ENCODE results near the gene CKLF.
"Not testable (repeated sequence)": the region's sequence is repeated elsewhere in the genome, so short reads cannot be mapped to it uniquely, and the experiment has no call there.

Gene CKLF, protein sequence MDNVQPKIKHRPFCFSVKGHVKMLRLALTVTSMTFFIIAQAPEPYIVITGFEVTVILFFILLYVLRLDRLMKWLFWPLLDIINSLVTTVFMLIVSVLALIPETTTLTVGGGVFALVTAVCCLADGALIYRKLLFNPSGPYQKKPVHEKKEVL

DNA sequence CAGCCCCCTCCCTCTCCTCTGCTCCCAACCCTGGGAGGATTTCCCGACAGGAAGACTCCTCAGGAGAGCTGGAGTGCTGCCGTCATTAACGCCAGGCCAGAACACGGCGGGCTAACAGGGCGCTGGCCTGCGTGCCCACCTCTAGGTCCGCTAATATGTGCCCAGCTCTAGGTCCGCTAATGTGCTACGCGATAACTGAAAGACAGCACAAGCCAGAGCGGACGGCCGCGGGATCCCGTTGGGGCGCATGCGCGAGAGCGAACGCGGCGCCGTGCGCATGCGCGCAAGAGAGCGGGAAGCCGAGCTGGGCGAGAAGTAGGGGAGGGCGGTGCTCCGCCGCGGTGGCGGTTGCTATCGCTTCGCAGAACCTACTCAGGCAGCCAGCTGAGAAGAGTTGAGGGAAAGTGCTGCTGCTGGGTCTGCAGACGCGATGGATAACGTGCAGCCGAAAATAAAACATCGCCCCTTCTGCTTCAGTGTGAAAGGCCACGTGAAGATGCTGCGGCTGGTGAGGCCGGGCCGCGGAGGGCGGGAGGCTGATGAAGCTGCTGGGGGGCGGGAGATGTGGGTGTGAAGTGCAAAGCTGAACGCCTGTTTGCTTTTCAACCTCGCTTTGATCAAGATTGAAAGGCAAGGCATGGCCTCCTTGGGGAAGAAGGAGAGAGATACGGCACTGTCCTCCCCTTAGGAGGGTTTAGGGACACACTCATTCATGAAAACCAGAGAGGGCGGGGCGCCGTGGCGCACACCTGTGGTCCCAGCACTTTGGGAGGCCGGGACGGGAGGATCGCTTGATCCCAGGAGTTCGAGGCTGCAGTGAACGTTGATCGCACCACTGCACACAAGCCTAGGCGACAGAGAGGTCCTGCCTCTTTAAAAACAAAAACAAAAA lies at the start of gene CKLF:
Gene CKLF, plus strand, starts transcription at position 291 of the 892 bp plus-strand sequence. Its CDS starts 140 bp downstream, at position 431.
- peak; percentile 84 for DNase-seq

DNA sequence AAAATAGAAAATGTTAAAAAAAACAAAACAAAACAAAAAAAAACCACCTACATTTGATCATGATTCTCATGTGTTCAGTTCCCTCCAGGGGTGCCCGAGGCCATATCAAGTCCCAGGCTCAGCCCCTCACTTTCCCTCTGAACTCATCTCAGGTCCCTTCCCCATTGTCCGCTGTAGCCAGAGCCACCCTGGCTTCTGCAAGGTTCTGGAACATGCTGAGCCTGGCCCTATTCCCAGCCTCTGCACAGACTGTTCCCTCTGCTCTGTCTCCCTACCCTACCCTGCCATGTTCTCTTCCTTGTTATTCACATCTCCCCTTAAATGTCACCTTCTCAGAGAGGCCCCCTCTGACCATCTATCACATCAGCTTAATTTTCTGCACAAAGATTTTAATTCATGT lies 49.3 kb upstream of the CKLF start:
- no peak for DNase-seq

DNA sequence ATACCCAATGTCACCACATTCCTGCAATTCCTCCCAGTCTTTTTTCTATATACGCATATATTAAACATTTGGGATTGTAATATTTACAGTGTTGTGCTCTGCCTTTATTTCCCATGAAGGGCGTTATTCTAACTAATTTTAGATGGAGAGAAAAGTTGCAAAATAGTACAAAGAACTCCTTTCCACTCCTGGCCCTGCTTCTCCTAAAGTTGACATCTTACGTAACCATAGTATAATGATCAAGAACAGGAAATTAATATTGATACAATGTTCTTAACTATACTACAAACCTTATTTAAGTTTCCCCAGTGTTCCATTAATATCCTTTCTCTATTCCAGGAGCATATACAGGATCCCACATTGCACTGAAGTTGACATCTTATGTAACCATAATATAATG lies 48.8 kb upstream of the CKLF start:
- DNase-seq, result no peak

DNA sequence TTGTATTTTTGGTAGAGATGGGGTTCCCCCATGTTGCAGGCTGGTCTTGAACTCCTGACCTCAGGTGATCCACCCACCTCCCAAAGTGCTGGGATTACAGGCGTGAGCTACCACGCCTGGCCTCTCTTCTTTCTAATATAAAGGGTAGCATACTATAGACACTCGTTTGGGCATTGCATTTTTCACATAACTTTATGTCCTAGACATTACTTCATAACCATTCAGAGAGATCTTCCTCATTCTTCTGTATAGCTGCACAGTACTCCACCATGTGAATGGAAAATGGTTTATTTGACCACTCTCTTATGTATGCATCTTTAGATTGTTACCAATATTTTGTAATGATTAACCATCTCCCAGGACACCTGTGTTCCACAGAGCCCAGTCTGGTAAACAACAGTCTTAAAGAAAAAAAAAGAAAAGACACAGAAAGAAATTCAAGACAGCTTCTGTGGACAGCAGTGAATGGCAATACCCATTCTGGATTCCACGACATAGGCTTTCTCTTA lies 44.6 kb upstream of the CKLF start:
- no peak for DNase-seq

DNA sequence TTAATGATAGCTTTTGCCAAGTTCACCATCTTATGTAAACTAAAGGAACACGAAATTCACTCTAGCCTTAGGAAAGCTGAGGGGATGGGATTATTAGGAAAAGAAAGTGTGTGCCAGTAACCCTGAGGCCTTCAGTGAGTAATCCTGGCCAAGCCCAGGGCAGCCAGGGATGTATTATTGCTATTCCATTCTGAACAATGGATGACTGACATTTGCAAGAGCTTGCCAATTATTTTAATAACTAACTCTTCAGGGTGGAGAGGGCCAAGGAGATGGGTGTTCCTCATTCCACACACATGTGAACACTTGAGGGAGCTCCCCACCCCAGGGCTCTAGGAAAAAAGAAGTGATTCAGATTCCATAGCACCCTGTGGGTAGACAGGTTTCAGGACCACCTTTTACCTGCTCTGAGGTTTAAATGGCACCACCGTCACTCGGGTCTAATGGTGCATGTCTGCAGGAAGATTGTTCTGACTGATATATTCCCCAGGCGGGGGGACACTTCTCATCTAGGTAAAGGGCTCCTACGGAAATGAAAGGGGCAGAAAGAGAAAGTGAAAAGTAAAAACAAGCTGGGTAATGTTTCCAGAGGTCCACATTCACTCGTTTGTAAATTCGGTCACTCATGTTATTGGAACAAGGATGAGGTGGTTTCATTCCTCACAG lies 44.0 kb upstream of the CKLF start:
- peak; percentile 62 for DNase-seq

DNA sequence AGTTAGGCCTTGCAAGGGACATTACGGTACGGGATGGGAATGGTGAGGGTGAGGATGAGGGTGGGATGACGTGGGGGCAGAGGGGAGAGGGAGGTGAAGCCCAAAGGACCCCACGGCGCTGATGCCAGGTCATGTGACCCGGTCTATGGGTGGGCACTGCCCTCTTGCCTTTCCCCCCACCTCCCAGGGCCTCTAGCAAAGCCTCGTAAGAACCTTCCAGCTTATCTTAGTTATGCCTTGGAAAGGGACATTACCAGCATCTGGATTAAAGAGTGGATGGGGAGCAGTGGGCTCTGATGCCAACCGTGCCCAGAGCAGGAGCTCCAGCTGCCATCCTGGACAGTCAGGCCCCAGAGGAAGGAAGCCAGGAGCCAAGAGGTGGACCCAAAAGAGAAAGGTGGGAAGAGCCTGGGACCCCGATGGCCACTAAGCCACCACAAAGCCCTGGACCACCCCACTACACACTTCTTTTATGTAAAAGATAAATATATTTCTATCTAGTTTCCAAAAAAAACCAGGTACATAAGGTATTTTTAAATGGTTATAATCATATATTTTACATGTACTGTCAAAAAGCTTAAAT lies 43.4 kb upstream of the CKLF start:
- no peak for DNase-seq

DNA sequence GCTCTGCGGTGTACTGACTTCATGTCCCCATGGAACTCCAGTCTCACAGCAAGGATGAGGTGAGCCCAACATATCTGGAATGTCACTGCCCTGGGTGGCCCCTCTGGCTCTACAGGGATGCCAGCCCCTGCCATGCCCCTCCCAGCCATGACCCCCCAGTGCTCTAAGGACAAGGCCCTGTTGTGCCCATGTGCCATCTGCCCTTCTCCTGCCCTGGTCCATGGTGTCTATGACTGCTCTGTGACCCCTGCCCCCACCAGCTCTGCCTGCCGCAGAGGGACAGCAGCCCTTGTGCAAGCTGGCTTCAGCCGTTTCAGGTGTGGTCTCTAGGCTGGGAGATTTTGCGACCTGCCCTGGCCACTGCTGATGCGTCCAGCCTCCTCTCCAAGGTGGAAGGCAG lies 42.8 kb upstream of the CKLF start:
- DNase-seq, result no peak

DNA sequence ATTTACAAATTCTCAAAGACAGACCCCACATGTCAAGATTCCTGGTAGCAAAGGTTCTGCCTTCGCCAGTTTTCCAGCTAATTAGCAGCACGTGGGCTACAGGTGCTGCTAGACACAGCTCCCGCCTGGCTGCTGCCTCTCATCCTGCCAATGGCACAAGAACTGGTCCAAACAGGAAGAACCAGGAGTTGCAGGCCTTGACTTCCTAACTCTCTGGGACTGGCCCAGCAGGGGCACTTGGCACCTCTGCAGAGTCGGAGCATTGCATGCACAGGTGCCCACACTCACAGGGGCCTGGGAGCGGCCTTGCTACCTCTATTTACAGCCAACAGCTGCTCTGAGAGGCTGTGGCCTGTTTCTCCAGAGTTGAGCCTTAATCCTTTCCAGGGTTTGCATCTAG lies 42.1 kb upstream of the CKLF start:
- no peak for DNase-seq

DNA sequence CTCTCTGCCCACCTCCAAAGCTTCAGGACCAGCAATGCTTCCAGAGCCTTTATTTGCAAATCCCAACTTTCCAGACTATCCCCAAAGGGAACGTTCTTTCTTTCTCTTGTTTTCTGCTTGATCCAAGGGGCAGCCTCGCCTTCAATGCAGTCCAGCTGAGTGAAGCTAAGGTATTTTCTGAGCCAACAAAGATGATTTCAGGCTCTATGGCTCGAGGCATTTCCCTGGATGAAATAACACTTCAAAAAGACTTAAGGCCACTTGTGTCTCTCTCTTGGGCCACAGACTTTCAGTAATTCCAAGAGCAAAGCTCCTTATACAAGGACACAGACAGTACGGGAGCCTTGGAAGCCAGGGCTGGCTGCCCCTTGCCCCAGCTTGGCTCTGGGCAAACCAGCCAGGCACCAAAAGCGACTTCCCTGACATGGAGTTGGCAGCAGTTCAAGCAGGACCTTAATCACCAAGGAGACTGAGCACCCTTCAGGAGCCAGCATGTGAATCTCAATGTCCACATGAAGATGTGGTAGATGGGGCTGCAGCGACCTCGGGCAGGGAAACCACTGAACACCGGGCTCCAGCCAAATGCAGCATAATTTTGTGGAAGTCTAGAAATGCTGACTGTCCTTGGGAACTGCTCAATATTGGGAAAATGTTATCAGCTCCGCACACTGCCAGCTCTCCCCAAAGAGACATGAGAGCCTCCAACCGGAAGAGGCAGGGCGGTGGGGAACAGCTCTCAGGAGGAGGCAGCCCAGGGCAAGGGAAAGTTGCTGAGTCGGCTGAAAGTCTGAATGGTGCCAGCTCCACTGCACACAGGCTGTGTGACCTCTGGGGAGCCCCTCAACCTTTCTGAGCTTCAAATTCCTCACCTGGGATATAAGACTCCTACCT lies 41.4 kb upstream of the CKLF start:
- peak; percentile 24 for DNase-seq

DNA sequence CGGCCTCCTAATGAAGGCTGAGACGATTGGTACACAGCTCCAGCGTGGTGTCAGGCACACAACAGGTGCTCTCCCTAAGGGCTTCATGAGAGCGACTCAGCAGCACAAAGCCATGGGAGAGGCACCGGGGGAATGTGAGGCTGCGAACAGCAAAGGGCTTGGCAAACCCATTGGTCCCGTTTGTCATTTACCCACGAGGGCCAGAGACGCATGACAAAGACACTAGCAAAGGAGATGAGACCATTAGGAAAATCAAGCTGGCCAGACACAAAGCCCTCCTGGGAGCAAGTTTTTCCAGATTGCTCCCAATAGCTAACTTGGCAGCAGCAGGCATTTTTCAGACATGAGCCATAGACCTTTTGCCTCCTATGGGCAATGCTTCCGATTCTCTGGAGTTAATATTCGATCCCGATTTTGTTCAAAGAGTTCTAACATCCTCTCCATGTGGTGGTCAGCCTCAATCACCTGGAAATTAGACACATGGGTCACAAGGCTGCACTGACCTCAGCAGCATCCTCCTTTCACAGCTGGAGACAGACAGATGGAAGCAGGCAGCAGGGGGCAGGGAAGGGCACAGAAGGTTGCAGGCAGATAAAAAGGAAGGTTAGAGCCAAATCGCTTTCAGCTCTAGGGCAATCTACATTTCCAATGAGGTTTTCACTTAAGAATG lies 40.6 kb upstream of the CKLF start:
- DNase-seq, result peak; percentile 43

DNA sequence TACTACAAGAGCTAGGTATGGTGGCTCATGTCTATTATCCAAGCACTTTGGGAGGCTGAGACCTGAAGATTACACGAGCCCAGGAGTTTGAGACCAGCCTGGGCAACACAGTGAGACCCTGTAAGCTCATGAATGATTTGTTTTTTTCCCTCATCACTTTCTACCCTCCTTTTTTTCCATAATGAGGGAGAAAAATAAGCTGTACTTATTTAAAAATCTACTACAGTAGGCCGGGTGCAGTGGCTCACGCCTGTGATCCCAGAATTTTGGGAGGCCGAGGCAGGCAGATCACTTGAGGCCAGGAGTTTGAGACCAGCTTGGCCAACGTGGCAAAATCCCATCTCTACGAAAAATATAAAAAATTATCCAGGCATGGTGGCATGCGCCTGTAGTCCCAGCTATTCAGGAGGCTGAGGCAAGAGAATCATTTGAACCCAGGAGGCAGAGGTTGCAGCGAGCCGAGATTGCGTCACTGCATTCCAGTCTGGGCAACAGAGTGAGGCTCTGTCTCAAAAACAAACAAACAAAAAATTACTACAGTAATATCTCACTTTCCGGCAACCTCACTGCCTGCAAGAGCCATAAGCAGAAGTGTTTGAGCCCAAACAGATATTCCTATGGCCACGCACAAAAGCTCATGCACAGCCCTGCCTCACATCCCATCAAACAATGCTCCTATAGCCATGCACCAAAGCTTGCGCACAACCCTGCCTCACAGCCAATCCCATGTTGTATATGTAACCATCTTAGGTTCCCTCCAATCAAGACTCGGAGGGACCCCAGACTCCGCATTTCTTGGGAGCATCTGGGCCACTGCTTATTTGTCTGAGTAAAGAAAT lies 39.9 kb upstream of the CKLF start:
- DNase-seq, result no peak

DNA sequence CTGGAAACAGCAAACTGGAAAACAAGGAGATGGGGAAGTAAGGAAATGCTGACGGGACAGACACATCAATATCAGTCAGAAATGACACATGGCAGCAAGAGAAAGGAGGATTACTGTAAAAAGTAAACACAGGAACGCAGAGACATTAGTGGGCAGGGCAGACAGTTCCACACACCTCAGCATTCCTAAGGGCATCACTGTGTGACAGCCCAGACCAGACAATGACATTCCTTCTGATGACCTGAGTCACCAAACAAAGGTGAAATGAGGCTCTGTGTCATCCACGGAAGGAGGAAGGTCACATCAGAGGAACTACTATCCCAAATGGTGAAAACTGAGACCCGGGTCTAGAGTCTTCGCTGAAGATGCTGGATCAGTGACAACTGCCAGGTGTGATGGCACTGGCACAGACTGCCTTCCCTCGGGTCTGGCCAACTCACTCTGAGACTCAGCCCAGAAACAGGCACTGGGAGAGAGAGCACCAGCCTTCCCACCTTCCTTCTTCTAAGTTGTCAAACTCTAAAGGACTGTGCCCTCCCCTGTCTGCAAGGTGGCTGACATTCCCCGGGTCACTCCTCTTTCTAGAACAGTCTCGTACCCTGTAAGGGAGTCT lies 39.2 kb upstream of the CKLF start:
- DNase-seq, result no peak

DNA sequence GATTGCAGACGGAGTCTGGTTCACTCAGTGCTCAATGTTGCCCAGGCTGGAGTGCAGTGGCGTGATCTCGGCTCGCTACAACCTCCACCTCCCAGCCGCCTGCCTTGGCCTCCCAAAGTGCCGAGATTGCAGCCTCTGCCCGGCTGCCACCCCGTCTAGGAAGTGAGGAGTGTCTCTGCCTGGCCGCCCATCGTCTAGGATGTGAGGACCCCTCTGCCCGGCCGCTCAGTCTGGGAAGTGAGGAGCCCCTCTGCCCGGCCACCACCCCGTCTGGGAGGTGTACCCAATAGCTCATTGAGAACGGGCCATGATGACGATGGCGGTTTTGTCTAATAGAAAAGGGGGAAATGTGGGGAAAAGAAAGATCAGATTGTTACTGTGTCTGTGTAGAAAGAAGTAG lies 38.0 kb upstream of the CKLF start:
- DNase-seq, result not testable (repeated sequence)

DNA sequence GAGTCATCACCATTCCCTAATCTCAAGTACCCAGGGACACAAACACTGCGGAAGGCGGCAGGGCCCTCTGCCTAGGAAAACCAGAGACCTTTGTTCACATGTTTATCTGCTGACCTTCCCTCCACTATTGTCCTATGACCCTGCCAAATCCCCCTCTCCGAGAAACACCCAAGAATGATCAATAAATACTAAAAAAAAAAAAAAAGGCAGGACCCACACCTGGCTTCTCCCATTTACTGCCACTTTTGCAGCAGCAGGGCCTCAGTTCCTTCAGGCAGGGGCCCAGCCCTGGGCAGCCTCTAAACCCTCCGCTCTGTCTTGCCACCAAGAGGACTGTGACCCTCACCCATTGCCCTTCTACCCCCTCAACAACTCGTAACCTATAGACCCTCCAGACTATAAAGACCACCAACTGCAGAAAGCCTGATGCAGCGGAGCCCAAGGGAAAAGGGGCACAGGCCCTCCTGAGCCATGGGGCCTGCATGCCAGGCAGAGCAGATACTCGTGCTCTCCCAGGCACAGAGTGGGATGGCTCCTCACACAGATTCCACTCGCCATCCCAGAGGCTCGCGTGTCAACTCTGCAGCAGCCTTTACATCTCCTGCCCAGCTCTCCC lies 37.3 kb upstream of the CKLF start:
- not testable (repeated sequence) for DNase-seq

DNA sequence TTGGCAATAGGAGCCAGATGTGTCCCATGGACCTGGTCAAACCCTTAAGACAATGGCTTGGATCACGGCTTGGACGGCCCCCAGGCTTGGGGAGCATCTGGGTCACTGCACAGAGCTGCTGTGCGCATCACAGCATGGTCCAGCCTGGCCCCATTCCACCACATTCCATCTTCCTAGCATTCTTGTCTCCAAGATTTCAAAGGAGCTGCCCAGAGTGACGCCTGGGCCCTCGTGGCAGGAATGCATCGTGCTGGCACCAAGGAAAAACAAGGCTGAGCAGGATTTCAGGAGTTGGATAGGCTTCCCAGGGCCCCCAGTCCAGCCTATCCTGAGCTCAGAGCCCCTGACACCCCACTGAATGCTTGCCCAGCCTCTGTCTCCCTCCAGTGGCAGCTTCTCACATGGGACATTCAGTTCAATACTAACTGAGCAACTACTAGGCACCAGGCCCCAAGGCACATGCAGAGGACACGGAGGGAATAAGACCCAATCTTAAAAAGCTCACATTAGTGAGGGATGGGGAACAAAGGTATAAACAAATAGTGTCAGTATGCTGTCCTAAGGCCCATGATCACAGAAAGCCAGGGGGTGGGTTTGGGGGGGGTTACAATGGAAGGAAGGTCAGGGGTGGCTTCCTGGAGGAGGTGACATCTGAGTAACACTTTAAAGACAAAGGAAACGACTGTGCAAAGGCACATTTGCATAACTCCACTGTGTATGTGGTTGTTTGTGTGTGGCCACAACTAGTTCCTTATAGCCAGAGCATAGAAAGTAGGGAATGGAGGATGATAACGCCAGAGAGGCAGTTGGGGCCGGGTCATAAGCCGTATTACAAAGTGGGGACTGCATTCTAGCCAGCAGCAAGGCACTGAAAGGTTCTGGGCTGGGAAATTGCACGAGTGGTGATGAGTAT lies 36.5 kb upstream of the CKLF start:
- DNase-seq, result no peak

DNA sequence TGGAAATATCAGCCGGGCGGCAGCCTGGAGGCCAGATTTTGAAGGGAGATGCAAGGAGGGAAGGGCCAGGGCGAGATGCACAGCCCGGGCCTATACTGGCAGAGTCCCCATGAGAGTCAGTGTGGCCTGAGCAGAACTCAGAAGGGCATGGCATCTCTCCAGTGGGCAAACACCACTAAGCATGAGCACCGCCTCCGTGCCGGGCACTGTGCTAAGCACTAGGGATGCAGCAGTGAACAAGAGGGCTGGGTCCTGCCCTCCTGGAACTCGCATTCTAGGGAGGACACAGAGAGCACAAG lies 35.9 kb upstream of the CKLF start:
- no peak for DNase-seq

DNA sequence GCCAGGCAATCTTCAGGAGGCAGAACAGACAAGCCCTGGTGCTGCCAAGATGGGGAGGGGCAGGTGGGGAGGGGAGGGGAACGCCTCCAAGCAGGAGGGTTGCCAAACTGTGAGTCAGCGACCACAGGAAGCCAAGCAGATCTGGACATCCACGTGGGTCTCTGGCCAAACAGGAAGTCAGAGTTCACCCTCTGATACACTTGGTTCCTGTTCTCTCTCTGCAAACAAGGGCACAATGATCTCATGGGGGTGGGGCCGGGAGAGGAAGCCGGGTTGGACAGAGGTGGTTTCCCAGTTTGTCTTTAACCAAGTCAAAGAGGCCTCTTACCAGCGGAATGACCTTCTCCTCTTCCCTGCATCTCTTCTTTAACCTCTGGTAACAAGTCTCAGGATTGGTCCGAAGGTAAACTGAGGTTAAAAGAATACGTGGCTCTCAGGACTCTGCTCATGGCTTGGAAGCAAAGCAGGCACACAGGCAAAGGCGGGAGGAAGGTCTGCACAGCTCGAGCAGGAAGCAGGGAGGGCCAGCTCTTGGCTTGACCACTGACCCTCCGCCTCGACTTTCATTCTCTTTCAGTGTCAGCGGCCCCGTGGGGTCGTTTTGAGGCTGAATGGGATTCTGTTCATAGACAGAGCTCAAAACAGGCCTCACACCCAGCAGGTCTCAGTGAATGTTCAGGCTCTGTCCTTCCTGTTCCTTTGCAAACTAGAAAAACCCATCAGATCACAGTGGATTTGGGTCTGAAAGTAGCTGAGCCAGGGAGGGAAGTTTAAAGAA lies 35.4 kb upstream of the CKLF start:
- DNase-seq, result peak; percentile 89
